Ishikawa (cell line): Measurements from ENCODE around the gene TMEM43.

Experiments
- CREB1 ChIP-seq: IDR thresholded peaks from 2 replicates; pipeline ENCODE4 v1.6.1; 2012; ENCODE audit warnings: low read depth
- EP300 ChIP-seq: IDR thresholded peaks from 2 replicates; pipeline ENCODE4 v1.6.1; 2012; ENCODE audit warnings: borderline replicate concordance
- MAX ChIP-seq: IDR thresholded peaks from 2 replicates; pipeline ENCODE4 v1.6.1; 2012
- NFIC ChIP-seq: IDR thresholded peaks from 2 replicates; pipeline ENCODE4 v1.6.1; 2012
- RAD21 ChIP-seq: IDR thresholded peaks from 2 replicates; pipeline ENCODE4 v1.6.1; 2012; ENCODE audit warnings: low read depth
- TAF1 ChIP-seq: IDR thresholded peaks from 2 replicates; pipeline ENCODE4 v1.6.1; 2012; ENCODE audit warnings: low read depth, mild to moderate bottlenecking
- TEAD4 ChIP-seq: IDR thresholded peaks from 2 replicates; pipeline ENCODE4 v1.6.1; 2012
- USF1 ChIP-seq: IDR thresholded peaks from 2 replicates; pipeline ENCODE4 v1.6.1; 2012
- YY1 ChIP-seq: IDR thresholded peaks from 2 replicates; pipeline ENCODE4 v1.6.1; 2012; ENCODE audit warnings: low read depth
- ZBTB7A ChIP-seq: IDR thresholded peaks from 2 replicates; pipeline ENCODE4 v1.6.1; 2012; ENCODE audit warnings: low read depth
- TF ChIP-seq, protein P1 (sequence below): IDR thresholded peaks from 2 replicates; pipeline ENCODE4 v1.6.1; 2012; ENCODE audit warnings: low read depth, mild to moderate bottlenecking

DNA sequence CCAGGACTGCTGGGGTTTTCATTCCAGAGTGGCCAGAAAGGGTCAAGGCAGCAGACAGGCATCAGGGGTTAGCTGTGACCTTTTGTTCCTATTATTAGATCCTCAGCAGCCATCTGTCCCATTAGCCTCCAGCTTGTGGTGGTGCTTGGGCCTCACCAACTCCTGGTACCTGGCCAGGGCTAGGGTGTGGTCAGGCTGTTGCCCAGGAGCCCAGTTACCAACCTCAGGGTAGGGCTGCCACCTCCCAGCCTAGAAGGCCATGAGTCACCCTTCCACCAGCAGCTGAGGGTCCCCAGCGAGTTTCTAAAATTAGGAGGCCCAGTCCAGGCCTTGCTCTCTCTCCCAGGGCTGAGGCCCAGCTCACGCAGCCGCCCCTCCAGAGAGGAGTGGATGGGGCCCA is 12.2 kb downstream of the TMEM43 start:
- TF ChIP-seq NFIC (no peak), CREB1 (no peak), YY1 (no peak), TAF1 (no peak), EP300 (no peak), RAD21 (no peak), USF1 (no peak), MAX (no peak), ZBTB7A (no peak), TEAD4 (no peak)
- TF ChIP-seq, protein P1, sequence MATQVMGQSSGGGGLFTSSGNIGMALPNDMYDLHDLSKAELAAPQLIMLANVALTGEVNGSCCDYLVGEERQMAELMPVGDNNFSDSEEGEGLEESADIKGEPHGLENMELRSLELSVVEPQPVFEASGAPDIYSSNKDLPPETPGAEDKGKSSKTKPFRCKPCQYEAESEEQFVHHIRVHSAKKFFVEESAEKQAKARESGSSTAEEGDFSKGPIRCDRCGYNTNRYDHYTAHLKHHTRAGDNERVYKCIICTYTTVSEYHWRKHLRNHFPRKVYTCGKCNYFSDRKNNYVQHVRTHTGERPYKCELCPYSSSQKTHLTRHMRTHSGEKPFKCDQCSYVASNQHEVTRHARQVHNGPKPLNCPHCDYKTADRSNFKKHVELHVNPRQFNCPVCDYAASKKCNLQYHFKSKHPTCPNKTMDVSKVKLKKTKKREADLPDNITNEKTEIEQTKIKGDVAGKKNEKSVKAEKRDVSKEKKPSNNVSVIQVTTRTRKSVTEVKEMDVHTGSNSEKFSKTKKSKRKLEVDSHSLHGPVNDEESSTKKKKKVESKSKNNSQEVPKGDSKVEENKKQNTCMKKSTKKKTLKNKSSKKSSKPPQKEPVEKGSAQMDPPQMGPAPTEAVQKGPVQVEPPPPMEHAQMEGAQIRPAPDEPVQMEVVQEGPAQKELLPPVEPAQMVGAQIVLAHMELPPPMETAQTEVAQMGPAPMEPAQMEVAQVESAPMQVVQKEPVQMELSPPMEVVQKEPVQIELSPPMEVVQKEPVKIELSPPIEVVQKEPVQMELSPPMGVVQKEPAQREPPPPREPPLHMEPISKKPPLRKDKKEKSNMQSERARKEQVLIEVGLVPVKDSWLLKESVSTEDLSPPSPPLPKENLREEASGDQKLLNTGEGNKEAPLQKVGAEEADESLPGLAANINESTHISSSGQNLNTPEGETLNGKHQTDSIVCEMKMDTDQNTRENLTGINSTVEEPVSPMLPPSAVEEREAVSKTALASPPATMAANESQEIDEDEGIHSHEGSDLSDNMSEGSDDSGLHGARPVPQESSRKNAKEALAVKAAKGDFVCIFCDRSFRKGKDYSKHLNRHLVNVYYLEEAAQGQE: no peak
